Midbrain (tissue), 1 donor: ENCODE measurements around the gene UBXN11.

Experiments
- DNase-seq: peaks from one replicate; lab custom pipeline; 2025; lab: John Stamatoyannopoulos, UW

Gene UBXN11

GRCh38 chr1:26285366-26286063, 20.9 kb downstream of the UBXN11 start:
- DNase-seq = no peak

- peak; percentile 20 for DNase-seq
Observed at GRCh38 chr1:26284597-26285347, 21.7 kb downstream of the UBXN11 start.

- no peak for DNase-seq
Observed at GRCh38 chr1:26283871-26284596, 22.4 kb downstream of the UBXN11 start.

GRCh38 chr1:26283279-26283853, 23.1 kb downstream of the UBXN11 start:
- DNase-seq = no peak

GRCh38 chr1:26282401-26282918, 24.0 kb downstream of the UBXN11 start:
- no peak for DNase-seq

GRCh38 chr1:26281971-26282370, 24.5 kb downstream of the UBXN11 start:
- no peak for DNase-seq

- no peak for DNase-seq
Observed at GRCh38 chr1:26281091-26281958, 25.1 kb downstream of the UBXN11 start.

- DNase-seq = no peak
Observed at GRCh38 chr1:26280333-26281042, 25.9 kb downstream of the UBXN11 start.

- peak; percentile 85 for DNase-seq
Observed at GRCh38 chr1:26279456-26280332, 26.7 kb downstream of the UBXN11 start, which contains the start of gene SH3BGRL3. Gene SH3BGRL3 (plus strand): TSS chr1:26280086. CDS start chr1:26280156, 70 bp downstream.

GRCh38 chr1:26278724-26279455, 27.5 kb downstream of the UBXN11 start:
- peak; percentile 11 for DNase-seq

GRCh38 chr1:26278303-26278702, 28.1 kb downstream of the UBXN11 start:
- DNase-seq = no peak

- no peak for DNase-seq
Observed at GRCh38 chr1:26277719-26278118, 28.7 kb downstream of the UBXN11 start.

GRCh38 chr1:26277261-26277661, 29.2 kb downstream of the UBXN11 start:
- no peak for DNase-seq

- no peak for DNase-seq
Observed at GRCh38 chr1:26276432-26276838, 30.0 kb downstream of the UBXN11 start.

GRCh38 chr1:26275580-26276431, 30.6 kb downstream of the UBXN11 start:
- DNase-seq = peak; percentile 82

GRCh38 chr1:26274801-26275425, 31.5 kb downstream of the UBXN11 start:
- DNase-seq = no peak

- no peak for DNase-seq
Observed at GRCh38 chr1:26269198-26269550, 37.3 kb downstream of the UBXN11 start.
